Sigmoid colon (tissue), 4 donors: Measurements from ENCODE around the gene DNAJC10.
"Not testable (repeated sequence)": the region's sequence is repeated elsewhere in the genome, so short reads cannot be mapped to it uniquely, and the experiment has no call there.

ENCODE experiments used
- EP300 ChIP-seq, 4 donors: sonication (generic); formaldehyde crosslinking; IDR thresholded peaks; one replicate each; pipeline ENCODE4 v1.6.1; 2017; ENCODE audit warnings: antibody characterized with exemption in 4 of 4
- POLR2A ChIP-seq, 2 donors: fragments of 450-650 bp; IDR thresholded peaks; one replicate each; pipeline ENCODE4 v1.6.1; 2016; ENCODE audit warnings: antibody characterized with exemption in 2 of 2, mild to moderate bottlenecking in 2 of 2, moderate library complexity in 2 of 2
- TF ChIP-seq, protein P1 (sequence below), 4 experiments: fragments of 450-650 bp in 3 of 4; fragments of 200-600 bp in 1 of 4; IDR thresholded peaks; one replicate each; pipeline ENCODE4 v1.5.1; 2016 to 2019; ENCODE audit warnings: antibody characterized with exemption in 4 of 4, mild to moderate bottlenecking in 3 of 4, moderate library complexity in 2 of 4

DNA sequence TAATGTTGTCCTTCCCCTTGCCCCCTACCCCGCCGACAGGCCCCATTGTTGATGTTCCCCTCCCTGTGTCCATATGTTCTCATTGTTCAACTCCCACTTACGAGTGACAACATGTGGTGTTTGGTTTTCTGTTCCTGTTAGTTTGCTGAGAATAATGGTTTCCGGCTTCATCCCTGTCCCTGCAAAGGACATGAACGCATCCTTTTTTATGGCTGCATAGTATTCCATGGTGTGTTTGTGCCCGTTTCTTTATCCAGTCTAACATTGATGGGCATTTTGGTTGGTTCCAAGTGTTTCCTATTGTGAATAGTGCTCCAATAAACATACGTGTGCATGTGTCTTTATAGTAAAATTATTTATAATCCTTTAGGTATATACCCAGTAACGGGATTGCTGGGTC is 65.0 kb downstream of the DNAJC10 start:
- TF ChIP-seq, protein P1, sequence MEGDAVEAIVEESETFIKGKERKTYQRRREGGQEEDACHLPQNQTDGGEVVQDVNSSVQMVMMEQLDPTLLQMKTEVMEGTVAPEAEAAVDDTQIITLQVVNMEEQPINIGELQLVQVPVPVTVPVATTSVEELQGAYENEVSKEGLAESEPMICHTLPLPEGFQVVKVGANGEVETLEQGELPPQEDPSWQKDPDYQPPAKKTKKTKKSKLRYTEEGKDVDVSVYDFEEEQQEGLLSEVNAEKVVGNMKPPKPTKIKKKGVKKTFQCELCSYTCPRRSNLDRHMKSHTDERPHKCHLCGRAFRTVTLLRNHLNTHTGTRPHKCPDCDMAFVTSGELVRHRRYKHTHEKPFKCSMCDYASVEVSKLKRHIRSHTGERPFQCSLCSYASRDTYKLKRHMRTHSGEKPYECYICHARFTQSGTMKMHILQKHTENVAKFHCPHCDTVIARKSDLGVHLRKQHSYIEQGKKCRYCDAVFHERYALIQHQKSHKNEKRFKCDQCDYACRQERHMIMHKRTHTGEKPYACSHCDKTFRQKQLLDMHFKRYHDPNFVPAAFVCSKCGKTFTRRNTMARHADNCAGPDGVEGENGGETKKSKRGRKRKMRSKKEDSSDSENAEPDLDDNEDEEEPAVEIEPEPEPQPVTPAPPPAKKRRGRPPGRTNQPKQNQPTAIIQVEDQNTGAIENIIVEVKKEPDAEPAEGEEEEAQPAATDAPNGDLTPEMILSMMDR (IDR thresholded peaks at IDR 0.05), result not testable (repeated sequence)
- not testable (repeated sequence) for TF ChIP-seq POLR2A, EP300 (IDR thresholded peaks at IDR 0.05)
